GM19240 (cell line): ENCODE measurements around the gene TRPM3.

Experiments used
- DNase-seq: peaks from one replicate; pipeline ENCODE4 v3.0.0; 2011; ENCODE audit warnings: low spot score; ENCODE audit not compliant: insufficient read length

The TRPM3 gene

GRCh38 chr9:70893580-70894122, 227.8 kb downstream of the TRPM3 start:
- no peak for DNase-seq

DNA sequence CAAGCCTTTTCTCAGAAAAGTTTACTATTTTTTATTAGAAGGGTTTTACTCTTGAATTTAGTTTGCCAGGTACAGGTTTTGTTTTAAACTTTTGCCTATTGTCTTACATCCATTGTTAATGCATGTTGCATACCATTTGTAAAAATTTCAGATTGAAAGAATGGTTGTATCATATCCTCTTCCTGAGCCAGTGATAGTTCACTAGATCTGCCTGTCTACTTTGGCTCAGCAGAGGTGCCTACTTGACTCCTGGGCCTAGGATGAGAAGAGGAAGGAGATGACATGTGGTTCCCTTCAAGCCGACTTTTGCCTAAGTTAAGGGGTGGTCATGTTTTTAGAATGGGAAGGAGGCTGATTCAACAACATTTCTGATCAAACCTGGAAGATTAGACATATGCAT, 232.9 kb downstream of the TRPM3 start:
- DNase-seq: no peak

- no peak for DNase-seq
These were observed 233.6 kb downstream of the TRPM3 start for GRCh38 chr9:70887826-70888225.

- DNase-seq: no peak
These were observed 237.2 kb downstream of the TRPM3 start for GRCh38 chr9:70883963-70884793.

- no peak for DNase-seq
These were observed 238.4 kb downstream of the TRPM3 start for GRCh38 chr9:70883056-70883455.

- no peak for DNase-seq
These were observed 240.1 kb downstream of the TRPM3 start for GRCh38 chr9:70881333-70881732.

DNA sequence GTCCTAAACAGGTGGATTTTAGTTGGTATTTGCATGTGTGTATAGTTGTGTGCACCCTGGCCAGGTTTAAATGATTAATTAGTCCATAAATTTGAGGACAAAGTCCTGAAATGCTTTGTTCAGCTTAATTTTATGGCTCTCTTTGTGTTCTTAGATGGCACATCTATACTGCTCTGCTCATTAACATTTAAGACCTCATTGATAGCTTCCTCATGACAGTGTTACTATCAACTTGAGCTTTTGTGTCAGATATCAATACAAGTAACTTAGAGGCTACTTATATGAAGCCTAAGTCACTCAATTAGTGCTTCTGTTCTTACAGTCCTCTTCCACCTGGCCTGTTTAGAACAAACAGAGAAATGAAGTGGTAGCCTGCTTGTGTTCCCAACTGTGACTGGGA, 240.9 kb downstream of the TRPM3 start:
- DNase-seq: no peak

GRCh38 chr9:70878576-70878975, 242.8 kb downstream of the TRPM3 start:
- no peak for DNase-seq

GRCh38 chr9:70874451-70874850, 247.0 kb downstream of the TRPM3 start:
- no peak for DNase-seq

- no peak for DNase-seq
These were observed 247.9 kb downstream of the TRPM3 start for GRCh38 chr9:70873506-70873905.

- DNase-seq: no peak
These were observed 252.5 kb downstream of the TRPM3 start for GRCh38 chr9:70868661-70869652.

GRCh38 chr9:70868041-70868440, 253.4 kb downstream of the TRPM3 start:
- no peak for DNase-seq

GRCh38 chr9:70865471-70865870, 255.9 kb downstream of the TRPM3 start:
- no peak for DNase-seq

DNA sequence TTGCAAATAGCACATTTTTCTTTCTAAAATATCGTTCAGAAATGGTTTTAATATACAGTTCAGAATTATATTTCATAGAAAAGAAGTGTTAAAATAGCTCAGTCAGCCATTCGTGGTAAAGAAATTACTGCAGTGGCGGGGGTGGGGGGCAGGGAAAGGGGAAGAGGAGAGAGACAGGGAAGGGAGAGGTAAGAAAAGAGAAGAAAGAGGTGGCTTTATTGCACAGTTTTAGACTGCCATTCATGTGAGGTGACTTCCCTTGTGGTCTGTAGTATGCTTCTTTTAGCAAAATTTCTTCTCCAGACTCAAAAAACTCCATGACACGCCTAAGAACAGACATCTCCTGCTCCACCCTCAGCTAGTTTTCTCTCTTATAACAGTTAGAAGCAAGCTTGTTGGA, 259.6 kb downstream of the TRPM3 start:
- no peak for DNase-seq

DNA sequence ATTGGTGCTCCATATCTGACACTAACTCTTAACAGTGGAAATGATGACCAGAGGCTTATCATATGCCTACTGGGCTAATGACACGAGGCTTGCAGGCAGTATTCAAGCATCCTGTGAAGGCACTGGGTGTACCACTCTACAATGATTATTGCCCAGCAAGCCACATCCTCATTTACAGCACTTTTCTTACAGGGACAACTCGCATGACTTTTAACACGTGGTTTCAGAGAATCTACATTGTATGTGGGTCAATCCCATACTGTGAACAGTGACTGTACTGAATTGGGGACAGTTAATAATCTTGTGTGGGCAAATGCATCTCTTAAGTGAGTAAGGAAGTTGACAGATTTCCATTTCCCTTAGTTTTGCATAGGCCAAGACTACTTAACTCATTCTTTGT, 260.0 kb downstream of the TRPM3 start:
- DNase-seq: no peak

DNA sequence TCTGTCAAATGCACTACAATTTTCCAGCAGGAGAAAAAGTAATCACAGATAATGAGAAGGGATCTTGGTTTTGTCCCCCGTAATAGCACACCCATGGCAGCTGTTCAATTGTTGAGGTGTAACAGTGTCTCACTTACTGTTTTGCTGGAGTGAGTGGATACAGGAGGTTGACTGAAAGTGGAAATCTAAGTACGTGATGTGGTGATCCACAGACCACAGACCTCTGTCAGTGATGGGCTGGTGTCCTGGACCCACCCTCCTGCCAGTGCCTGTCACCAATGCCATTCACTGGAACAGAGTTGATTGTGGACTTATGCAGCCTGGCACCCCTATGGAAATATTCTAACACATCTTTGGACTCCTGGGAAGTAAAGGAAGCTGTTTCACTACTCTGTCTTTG, 261.7 kb downstream of the TRPM3 start:
- DNase-seq: no peak

GRCh38 chr9:70856411-70856810, 265.0 kb downstream of the TRPM3 start:
- DNase-seq: no peak

GRCh38 chr9:70852711-70853240, 268.6 kb downstream of the TRPM3 start:
- no peak for DNase-seq

- DNase-seq: no peak
These were observed 281.2 kb downstream of the TRPM3 start for GRCh38 chr9:70840266-70840665.

- DNase-seq: no peak
These were observed 286.1 kb downstream of the TRPM3 start for GRCh38 chr9:70835323-70835722.

- DNase-seq: no peak
These were observed 288.9 kb downstream of the TRPM3 start for GRCh38 chr9:70832492-70832891.

DNA sequence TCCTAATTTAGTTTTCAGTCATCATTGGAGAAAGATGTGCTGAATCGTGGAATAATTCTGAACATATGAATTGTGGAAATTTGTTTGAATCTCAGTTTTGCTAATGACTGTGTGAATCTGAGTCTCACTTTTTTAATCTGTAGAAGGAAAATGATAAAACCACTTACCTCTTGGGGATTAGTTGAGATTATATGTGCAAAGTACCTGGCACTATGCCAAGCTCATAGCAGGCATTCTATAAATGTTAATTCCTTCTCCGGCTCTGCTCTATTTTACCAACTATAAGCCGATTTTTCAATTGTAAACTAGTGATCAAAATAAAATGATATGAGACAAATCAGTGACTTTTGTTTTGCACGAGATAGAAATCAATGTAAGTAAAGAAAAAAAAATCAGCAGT, 290.8 kb downstream of the TRPM3 start:
- no peak for DNase-seq
